PC-9 (cell line): Measurements from ENCODE around the gene KRCC1.

Experiments
- EZH2 ChIP-seq: fragments of 200-600 bp; sonication (generic); IDR thresholded peaks from 2 replicates; pipeline ENCODE4 v1.8.0; 2017; ENCODE audit warnings: antibody characterized with exemption, low read depth
- TF ChIP-seq, protein P1 (sequence below): fragments of 200-600 bp; sonication (generic); conservative IDR thresholded peaks from 2 replicates; pipeline ENCODE4 v1.6.1; 2017; ENCODE audit warnings: mixed run types, antibody characterized with exemption, mild to moderate bottlenecking, moderate library complexity

DNA sequence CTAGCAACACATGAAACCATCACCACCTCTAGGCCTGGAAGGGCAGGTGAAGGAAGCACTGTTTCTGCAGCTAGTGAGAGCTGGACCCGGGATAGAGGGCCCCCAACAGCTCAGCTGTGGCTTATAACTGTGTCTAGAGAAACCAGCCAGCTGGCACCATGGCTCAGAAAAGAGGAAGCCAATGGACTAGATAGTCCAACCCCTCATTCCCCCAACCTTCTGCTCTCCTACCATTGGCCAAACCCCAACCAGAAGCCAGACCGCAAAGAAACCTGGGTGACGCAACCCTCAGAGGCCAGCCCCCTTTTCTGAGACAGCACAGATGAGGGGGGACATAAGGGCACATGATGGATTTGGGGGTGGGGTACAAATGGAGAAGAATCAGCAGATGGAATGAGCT, 36.4 kb upstream of the KRCC1 start:
- TF ChIP-seq EZH2 = no peak
- TF ChIP-seq, protein P1, sequence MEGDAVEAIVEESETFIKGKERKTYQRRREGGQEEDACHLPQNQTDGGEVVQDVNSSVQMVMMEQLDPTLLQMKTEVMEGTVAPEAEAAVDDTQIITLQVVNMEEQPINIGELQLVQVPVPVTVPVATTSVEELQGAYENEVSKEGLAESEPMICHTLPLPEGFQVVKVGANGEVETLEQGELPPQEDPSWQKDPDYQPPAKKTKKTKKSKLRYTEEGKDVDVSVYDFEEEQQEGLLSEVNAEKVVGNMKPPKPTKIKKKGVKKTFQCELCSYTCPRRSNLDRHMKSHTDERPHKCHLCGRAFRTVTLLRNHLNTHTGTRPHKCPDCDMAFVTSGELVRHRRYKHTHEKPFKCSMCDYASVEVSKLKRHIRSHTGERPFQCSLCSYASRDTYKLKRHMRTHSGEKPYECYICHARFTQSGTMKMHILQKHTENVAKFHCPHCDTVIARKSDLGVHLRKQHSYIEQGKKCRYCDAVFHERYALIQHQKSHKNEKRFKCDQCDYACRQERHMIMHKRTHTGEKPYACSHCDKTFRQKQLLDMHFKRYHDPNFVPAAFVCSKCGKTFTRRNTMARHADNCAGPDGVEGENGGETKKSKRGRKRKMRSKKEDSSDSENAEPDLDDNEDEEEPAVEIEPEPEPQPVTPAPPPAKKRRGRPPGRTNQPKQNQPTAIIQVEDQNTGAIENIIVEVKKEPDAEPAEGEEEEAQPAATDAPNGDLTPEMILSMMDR = no peak
